Peyer's patch (tissue), 4 donors: ENCODE data around the gene ZGPAT.

Experiments used
- CTCF ChIP-seq, 6 experiments: fragments of 450-650 bp in 4 of 6; fragments of 200-600 bp in 2 of 6; sonication (generic) in 1 of 6; IDR thresholded peaks; one replicate each; pipeline ENCODE4 v1.5.1; 2017 to 2019; ENCODE audit warnings: antibody characterized with exemption in 6 of 6, mild to moderate bottlenecking in 3 of 6, moderate library complexity in 1 of 6
- POLR2A ChIP-seq, 2 donors: fragments of 450-650 bp; IDR thresholded peaks; one replicate each; pipeline ENCODE4 v1.5.1; 2017; ENCODE audit warnings: antibody characterized with exemption in 2 of 2, mild to moderate bottlenecking in 2 of 2, moderate library complexity in 2 of 2

DNA sequence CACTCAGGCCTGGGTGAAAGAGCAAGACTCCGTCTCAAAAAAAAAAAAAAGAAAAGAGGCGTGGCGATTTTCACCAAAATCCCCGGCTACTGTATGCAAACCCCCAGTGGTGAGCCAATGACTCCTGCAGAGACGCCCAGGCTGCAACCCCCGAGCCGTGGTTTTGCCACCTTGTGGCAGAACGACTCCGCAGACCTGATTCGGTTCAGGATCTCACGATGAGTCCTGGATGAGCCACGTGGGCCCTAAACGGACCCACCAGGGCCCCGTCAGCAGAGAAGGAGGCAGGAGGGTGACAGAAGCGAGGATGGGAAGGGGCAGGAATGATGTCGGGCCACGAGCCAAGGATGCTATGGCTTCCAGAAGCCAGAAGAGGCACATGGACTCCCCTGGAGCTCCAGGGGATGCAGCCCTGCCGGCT lies 74.2 kb downstream of the ZGPAT start:
- TF ChIP-seq POLR2A (IDR thresholded peaks at IDR 0.05) (no peak), CTCF (IDR thresholded peaks at IDR 0.05) (peak in 1 of 6 experiments; percentile 15)
